OCI-LY7 (cell line): ENCODE results near the gene PXN. TPM values are rescaled to one million over a fixed set of nuclear protein-coding genes. Genes with fewer than 3 reads are reported as not detected.

ENCODE experiments used
- BruUV-seq: library from RNA; stranded (reverse); fragments of 400-500 nt; replicated peaks from 2 replicates; lab custom pipeline; 2021; lab: Mats Ljungman, UMichigan
- CTCF ChIA-PET: fragments of 300-600 bp; sonication (Branson Sonifier 250); formaldehyde crosslinking; loops from one replicate; lab custom pipeline; 2022; ENCODE audit warnings: antibody characterized with exemption; ENCODE audit not compliant: unreplicated experiment; lab: Charles Lee
- POLR2A ChIA-PET: fragments of 300-600 bp; sonication (Branson Sonifier 250); formaldehyde crosslinking; loops from one replicate; lab custom pipeline; 2022; ENCODE audit warnings: antibody characterized with exemption; lab: Charles Lee
- DNase-seq: peaks from one replicate; pipeline ENCODE4 v3.0.0-alpha.2; 2015; ENCODE audit warnings: low spot score
- H2AFZ ChIP-seq: fragments of 200-600 bp; sonication (generic), shearing (Covaris generic); 2 replicates; pipeline ENCODE4 v1.6.1; 2014; ENCODE audit warnings: mild to moderate bottlenecking, antibody characterized with exemption, low read length, moderate library complexity
- H3K27ac ChIP-seq: fragments of 200-600 bp; sonication (generic); 2 replicates; pipeline ENCODE4 v1.5.1; 2014; ENCODE audit warnings: mixed run types, low read depth, mild to moderate bottlenecking, moderate library complexity, low read length, inconsistent platforms; ENCODE audit not compliant: poor library complexity, severe bottlenecking
- H3K36me3 ChIP-seq: fragments of 200-600 bp; sonication (generic); 2 replicates; pipeline ENCODE4 v1.6.1; 2014; ENCODE audit warnings: mild to moderate bottlenecking, antibody characterized with exemption, low read length, moderate library complexity, mixed read lengths; ENCODE audit not compliant: insufficient read depth
- H3K4me1 ChIP-seq: fragments of 200-600 bp; sonication (generic); 2 replicates; pipeline ENCODE4 v1.5.1; 2014; ENCODE audit warnings: mild to moderate bottlenecking, low read length; ENCODE audit not compliant: insufficient read depth, poor library complexity, severe bottlenecking
- H3K4me2 ChIP-seq: fragments of 200-600 bp; sonication (generic); 2 replicates; pipeline ENCODE4 v1.6.1; 2014; ENCODE audit warnings: mild to moderate bottlenecking, low read length
- H3K4me3 ChIP-seq: fragments of 200-600 bp; sonication (generic); 2 replicates; pipeline ENCODE4 v1.5.1; 2014; ENCODE audit warnings: mild to moderate bottlenecking, low read depth, low read length; ENCODE audit not compliant: poor library complexity, severe bottlenecking
- H3K79me2 ChIP-seq: fragments of 200-600 bp; sonication (generic); 2 replicates; pipeline ENCODE4 v1.6.1; 2016; ENCODE audit warnings: low read depth, mild to moderate bottlenecking, low read length, moderate library complexity, mixed read lengths; ENCODE audit not compliant: insufficient read depth
- H3K9me2 ChIP-seq: fragments of 200-600 bp; sonication (generic); 2 replicates; pipeline ENCODE4 v1.6.1; 2016; ENCODE audit warnings: mild to moderate bottlenecking, low read length, mixed read lengths; ENCODE audit not compliant: insufficient read depth
- H3K9me3 ChIP-seq: fragments of 200-600 bp; sonication (generic); 2 replicates; pipeline ENCODE4 v1.6.1; 2014; ENCODE audit warnings: mild to moderate bottlenecking, mixed run types, low read length, mixed read lengths
- H4K20me1 ChIP-seq: fragments of 200-600 bp; sonication (generic); 2 replicates; pipeline ENCODE4 v1.6.1; 2014; ENCODE audit warnings: mild to moderate bottlenecking, antibody characterized with exemption, low read length, moderate library complexity, mixed read lengths; ENCODE audit not compliant: insufficient read depth
- CTCF ChIP-seq: fragments of 200-600 bp; sonication (generic); conservative IDR thresholded peaks from 2 replicates; pipeline ENCODE4 v1.5.1; 2014; ENCODE audit warnings: mild to moderate bottlenecking, antibody characterized with exemption, low read length, moderate library complexity, mixed read lengths
- EZH2phosphoT487 ChIP-seq: fragments of 200-600 bp; sonication (generic); IDR thresholded peaks from 2 replicates; pipeline ENCODE4 v1.6.1; 2018; ENCODE audit warnings: low read depth, borderline replicate concordance, mild to moderate bottlenecking, mixed run types, antibody characterized with exemption, low read length, moderate library complexity, mixed read lengths
- intact Hi-C: fragments of 100-400 bp; cut with micrococcal nuclease; formaldehyde crosslinking; loops from one replicate; pipeline ENCODE4 v1.10.0; 2022; ENCODE audit not compliant: unreplicated experiment
- total RNA-seq, 2 experiments: library from RNA; depleted of rRNA in 1 of 2; stranded (reverse); fragments of >200 nt in 1 of 2; shearing (Covaris generic) in 1 of 2; gene quantifications; 2 replicates each; pipeline ENCODE4 v1.2.3, GENCODE V29; 2014 to 2022

Gene PXN
- total RNA-seq, 2 experiments from 2014 or later = 8.6 to 22.9 TPM

- Histone ChIP-seq H2AFZ (no peak overlapping the region), H3K4me2 (no peak overlapping the region), H3K4me3 (no peak overlapping the region), H4K20me1 (no peaks in the 10 kb centered on the region), H3K36me3 (no peaks in the 10 kb centered on the region), H3K9me2 (no peaks in the 10 kb centered on the region), H3K9me3 (no peaks in the 10 kb centered on the region), H3K79me2 (no peaks in the 10 kb centered on the region), H3K4me1 (no peaks in the 10 kb centered on the region), H3K27ac (no peak overlapping the region)
- CTCF ChIA-PET = no interaction called here
- no TSS peak for BruUV-seq
- POLR2A ChIA-PET = no interaction called here
- TF ChIP-seq CTCF = no peak
- TF ChIP-seq EZH2phosphoT487 = no peak
- no peak for DNase-seq
- intact Hi-C loops = no loop called here
These were observed 23.8 kb downstream of the PXN start for GRCh38 chr12:120241561-120242274.

- Histone ChIP-seq H3K27ac (no peak overlapping the region), H3K4me1 (no peaks in the 10 kb centered on the region), H3K79me2 (no peaks in the 10 kb centered on the region), H3K36me3 (no peaks in the 10 kb centered on the region), H4K20me1 (no peaks in the 10 kb centered on the region), H2AFZ (no peak overlapping the region), H3K9me2 (no peaks in the 10 kb centered on the region), H3K4me2 (no peak overlapping the region), H3K9me3 (no peaks in the 10 kb centered on the region), H3K4me3 (no peak overlapping the region)
- DNase-seq = no peak
- no TSS peak for BruUV-seq
- POLR2A ChIA-PET = interaction anchor here (1.0 to 1.5 kb wide), 2 partner anchors 10 to 12 kb away, joined by 4 to 5 read pairs; no protein-coding TSS in a partner anchor
- CTCF ChIA-PET = interaction anchor here (1.0 kb wide), 1 partner anchor 9 kb away, joined by 3 read pairs; no protein-coding TSS in a partner anchor
- TF ChIP-seq CTCF (no peak), EZH2phosphoT487 (no peak)
- intact Hi-C loops = no loop called here
These were observed 25.1 kb downstream of the PXN start for GRCh38 chr12:120240495-120240833.
